ENCODE data around the gene DGLUCY.

DNA sequence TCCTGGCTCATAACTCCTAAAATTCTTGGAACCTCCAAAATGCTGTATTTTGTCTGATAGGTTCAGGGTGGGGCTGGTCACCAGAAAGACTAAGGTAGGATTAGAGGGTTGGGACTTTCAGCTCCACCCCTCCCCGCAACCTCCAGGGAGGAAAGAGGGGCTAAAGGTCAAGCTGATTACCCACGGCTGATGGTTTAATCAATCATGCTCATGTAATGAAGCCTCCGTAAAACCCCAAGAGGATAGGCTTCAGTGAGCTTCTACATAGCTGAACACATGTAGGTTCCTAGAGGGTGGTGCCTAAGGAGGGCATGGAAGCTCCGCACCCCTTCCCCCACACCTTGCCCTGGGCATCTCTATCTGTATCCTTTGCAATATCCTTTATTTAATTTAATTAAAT, 60.0 kb downstream of the DGLUCY start:
- TF ChIP-seq, protein P1, sequence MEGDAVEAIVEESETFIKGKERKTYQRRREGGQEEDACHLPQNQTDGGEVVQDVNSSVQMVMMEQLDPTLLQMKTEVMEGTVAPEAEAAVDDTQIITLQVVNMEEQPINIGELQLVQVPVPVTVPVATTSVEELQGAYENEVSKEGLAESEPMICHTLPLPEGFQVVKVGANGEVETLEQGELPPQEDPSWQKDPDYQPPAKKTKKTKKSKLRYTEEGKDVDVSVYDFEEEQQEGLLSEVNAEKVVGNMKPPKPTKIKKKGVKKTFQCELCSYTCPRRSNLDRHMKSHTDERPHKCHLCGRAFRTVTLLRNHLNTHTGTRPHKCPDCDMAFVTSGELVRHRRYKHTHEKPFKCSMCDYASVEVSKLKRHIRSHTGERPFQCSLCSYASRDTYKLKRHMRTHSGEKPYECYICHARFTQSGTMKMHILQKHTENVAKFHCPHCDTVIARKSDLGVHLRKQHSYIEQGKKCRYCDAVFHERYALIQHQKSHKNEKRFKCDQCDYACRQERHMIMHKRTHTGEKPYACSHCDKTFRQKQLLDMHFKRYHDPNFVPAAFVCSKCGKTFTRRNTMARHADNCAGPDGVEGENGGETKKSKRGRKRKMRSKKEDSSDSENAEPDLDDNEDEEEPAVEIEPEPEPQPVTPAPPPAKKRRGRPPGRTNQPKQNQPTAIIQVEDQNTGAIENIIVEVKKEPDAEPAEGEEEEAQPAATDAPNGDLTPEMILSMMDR (IDR thresholded peaks at IDR 0.05), result no peak
- TF ChIP-seq POLR2A (IDR thresholded peaks at IDR 0.05), result no peak

Data from ovary (tissue), 3 donors.